Endothelial cell (in vitro differentiated cells): ENCODE results near the gene ZFP36. TPM values are rescaled to one million over a fixed set of nuclear protein-coding genes. Genes with fewer than 3 reads are reported as not detected.

Experiments used
- DNase-seq: peaks from one replicate; pipeline ENCODE4 v3.0.0; 2021; ENCODE audit warnings: low spot score
- H3K27ac Mint-ChIP-seq: one replicate; pipeline ENCODE4 v1.8.0; 2021; ENCODE audit warnings: mixed read lengths, inconsistent platforms; ENCODE audit not compliant: unreplicated experiment
- H3K27me3 Mint-ChIP-seq: one replicate; pipeline ENCODE4 v1.8.0; 2021; ENCODE audit warnings: mild to moderate bottlenecking, moderate library complexity, mixed read lengths, inconsistent platforms; ENCODE audit not compliant: unreplicated experiment
- H3K36me3 Mint-ChIP-seq: one replicate; pipeline ENCODE4 v1.8.0; 2021; ENCODE audit warnings: mild to moderate bottlenecking, low read depth, mixed read lengths, inconsistent platforms; ENCODE audit not compliant: unreplicated experiment
- H3K4me1 Mint-ChIP-seq: one replicate; pipeline ENCODE4 v1.8.0; 2021; ENCODE audit warnings: mild to moderate bottlenecking, mixed read lengths, inconsistent platforms; ENCODE audit not compliant: unreplicated experiment
- H3K4me3 Mint-ChIP-seq: one replicate; pipeline ENCODE4 v1.8.0; 2021; ENCODE audit warnings: mild to moderate bottlenecking, mixed read lengths, inconsistent platforms; ENCODE audit not compliant: unreplicated experiment
- H3K9me3 Mint-ChIP-seq: one replicate; pipeline ENCODE4 v1.8.0; 2021; ENCODE audit warnings: mixed read lengths, inconsistent platforms; ENCODE audit not compliant: unreplicated experiment
- total RNA-seq: library from RNA; stranded (reverse); fragmentation: NEBNext Ultra II Directional; extraction: Animal tissue kit (Norgen Biotek cat#: 25700); gene quantifications from one replicate; pipeline ENCODE4 v1.2.1, GENCODE V29; 2021; ENCODE audit not compliant: unreplicated experiment
- TF ChIP-seq, protein P1 (sequence below): fragments of 200-600 bp; sonication (generic); IDR thresholded peaks from one replicate; pipeline ENCODE4 v1.5.0; 2021; ENCODE audit warnings: antibody characterized with exemption; ENCODE audit not compliant: unreplicated experiment

Gene ZFP36
- total RNA-seq, 1 donor from 2014 or later, result 10.2 TPM

GRCh38 chr19:39424934-39425333 is 18.3 kb downstream of the ZFP36 start:
- no peak for DNase-seq
- Mint-ChIP-seq H3K4me3 (no peak overlapping the region), H3K27me3 (peaks cover 9% of the 10 kb centered on the region), H3K4me1 (no peaks in the 10 kb centered on the region), H3K27ac (no peak overlapping the region), H3K36me3 (peaks cover 44% of the 10 kb centered on the region), H3K9me3 (no peaks in the 10 kb centered on the region)
- TF ChIP-seq, protein P1, sequence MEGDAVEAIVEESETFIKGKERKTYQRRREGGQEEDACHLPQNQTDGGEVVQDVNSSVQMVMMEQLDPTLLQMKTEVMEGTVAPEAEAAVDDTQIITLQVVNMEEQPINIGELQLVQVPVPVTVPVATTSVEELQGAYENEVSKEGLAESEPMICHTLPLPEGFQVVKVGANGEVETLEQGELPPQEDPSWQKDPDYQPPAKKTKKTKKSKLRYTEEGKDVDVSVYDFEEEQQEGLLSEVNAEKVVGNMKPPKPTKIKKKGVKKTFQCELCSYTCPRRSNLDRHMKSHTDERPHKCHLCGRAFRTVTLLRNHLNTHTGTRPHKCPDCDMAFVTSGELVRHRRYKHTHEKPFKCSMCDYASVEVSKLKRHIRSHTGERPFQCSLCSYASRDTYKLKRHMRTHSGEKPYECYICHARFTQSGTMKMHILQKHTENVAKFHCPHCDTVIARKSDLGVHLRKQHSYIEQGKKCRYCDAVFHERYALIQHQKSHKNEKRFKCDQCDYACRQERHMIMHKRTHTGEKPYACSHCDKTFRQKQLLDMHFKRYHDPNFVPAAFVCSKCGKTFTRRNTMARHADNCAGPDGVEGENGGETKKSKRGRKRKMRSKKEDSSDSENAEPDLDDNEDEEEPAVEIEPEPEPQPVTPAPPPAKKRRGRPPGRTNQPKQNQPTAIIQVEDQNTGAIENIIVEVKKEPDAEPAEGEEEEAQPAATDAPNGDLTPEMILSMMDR, result no peak

DNA sequence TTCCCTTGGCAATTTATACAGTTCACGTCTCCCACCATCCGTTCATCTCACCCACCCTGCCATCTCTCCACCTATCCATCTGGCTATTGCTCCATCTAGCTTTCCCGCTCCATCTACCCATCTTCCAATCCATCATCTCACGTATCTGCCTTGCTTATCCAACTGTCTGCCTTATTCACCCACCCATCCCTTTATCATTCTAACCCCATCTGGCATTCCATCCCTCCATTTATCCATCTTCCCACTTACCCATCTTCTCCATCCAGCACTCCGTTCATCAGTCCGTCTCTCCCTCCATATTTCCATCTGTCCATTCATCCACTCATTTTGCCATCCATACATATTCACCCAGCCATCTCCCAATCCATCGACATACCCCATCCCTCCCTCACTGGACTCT is 19.1 kb downstream of the ZFP36 start:
- Mint-ChIP-seq H3K4me3 (peak overlapping the region; percentile 5), H3K27ac (no peak overlapping the region), H3K36me3 (peaks cover 38% of the 10 kb centered on the region), H3K4me1 (no peaks in the 10 kb centered on the region), H3K27me3 (peaks cover 14% of the 10 kb centered on the region), H3K9me3 (no peaks in the 10 kb centered on the region)
- no peak for DNase-seq
- TF ChIP-seq, protein P1, result no peak

DNA sequence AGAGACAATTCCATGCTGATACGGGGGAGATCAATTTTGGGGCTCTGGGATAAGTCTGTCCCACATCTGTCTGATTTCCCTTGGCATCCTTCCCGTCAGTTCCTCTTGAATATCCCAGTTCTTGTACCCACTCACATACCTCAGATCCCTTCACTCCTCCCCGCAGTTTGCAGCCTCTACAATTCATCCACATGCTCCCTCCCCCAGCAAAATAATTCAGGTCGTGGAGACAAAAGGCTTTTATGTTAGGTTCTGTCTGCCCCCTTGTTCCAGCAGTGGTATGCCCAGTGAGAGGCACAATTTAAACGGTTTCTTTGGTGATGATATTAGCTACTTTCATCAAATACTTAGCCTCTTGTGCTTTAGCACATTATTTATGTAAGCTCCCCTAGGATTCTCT is 19.5 kb downstream of the ZFP36 start:
- Mint-ChIP-seq H3K27me3 (peaks cover 14% of the 10 kb centered on the region), H3K4me3 (peak overlapping the region; percentile 5), H3K27ac (no peak overlapping the region), H3K4me1 (no peaks in the 10 kb centered on the region), H3K36me3 (peaks cover 36% of the 10 kb centered on the region), H3K9me3 (no peaks in the 10 kb centered on the region)
- TF ChIP-seq, protein P1, result no peak
- DNase-seq, result no peak

DNA sequence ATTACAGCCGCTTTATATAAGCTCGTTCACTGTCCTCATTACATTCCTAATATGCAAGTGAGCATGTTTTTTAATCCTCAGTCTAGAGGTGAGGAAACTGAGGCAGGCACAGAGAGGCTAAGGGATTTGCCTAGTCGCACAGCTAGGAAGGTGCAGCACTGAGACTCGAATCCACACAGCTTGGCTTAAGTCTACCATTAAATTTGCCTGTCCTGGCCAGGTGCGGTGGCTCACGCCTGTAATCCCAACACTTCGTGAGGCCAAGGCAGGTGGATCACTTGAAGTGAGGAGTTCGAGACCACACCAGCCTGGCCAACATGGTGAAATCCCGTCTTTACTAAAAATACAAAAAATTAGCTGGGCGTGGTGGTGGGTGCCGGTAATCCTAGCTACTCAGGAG is 21.1 kb downstream of the ZFP36 start:
- H3K36me3 Mint-ChIP-seq, result peaks cover 29% of the 10 kb centered on the region
- no peak for DNase-seq
- TF ChIP-seq, protein P1, result no peak
- H3K9me3 Mint-ChIP-seq, result no peaks in the 10 kb centered on the region
- H3K4me3 Mint-ChIP-seq, result no peak overlapping the region
- no peaks in the 10 kb centered on the region for H3K4me1 Mint-ChIP-seq
- peaks cover 12% of the 10 kb centered on the region for H3K27me3 Mint-ChIP-seq
- no peak overlapping the region for H3K27ac Mint-ChIP-seq

- Mint-ChIP-seq H3K27ac (no peak overlapping the region), H3K4me1 (no peaks in the 10 kb centered on the region)
- DNase-seq, result peak; percentile 72
Observed at GRCh38 chr19:39428283-39429112, 21.9 kb downstream of the ZFP36 start.

More at GRCh38 chr19:39428283-39429112, 21.9 kb downstream of the ZFP36 start:
- peaks cover 32% of the 10 kb centered on the region for H3K36me3 Mint-ChIP-seq
- H3K4me3 Mint-ChIP-seq, result no peak overlapping the region
- TF ChIP-seq, protein P1, result no peak
- no peaks in the 10 kb centered on the region for H3K9me3 Mint-ChIP-seq
- H3K27me3 Mint-ChIP-seq, result peaks cover 12% of the 10 kb centered on the region
